Activated CD8-positive, alpha-beta memory T cell treated with anti-CD3 and anti-CD28 coated beads for 1 hour (primary cell): Measurements from ENCODE around the gene PCDHGC4.

Experiments
- DNase-seq, 2 donors: peaks; one replicate each; pipeline ENCODE4 v3.0.0-alpha.2; 2020; ENCODE audit warnings: low read depth in 1 of 2; ENCODE audit errors: extremely low read depth in 1 of 2

Gene PCDHGC4

GRCh38 chr5:141490271-141490670 lies 5.4 kb downstream of the PCDHGC4 start:
- no peak for DNase-seq

GRCh38 chr5:141490771-141491170 lies 5.9 kb downstream of the PCDHGC4 start:
- no peak for DNase-seq

GRCh38 chr5:141491323-141492167 lies 6.7 kb downstream of the PCDHGC4 start:
- no peak for DNase-seq

GRCh38 chr5:141492168-141492885 lies 7.5 kb downstream of the PCDHGC4 start:
- no peak for DNase-seq

- DNase-seq: no peak
These were observed 8.9 kb downstream of the PCDHGC4 start for GRCh38 chr5:141493500-141494422.

- no peak for DNase-seq
These were observed 10.1 kb downstream of the PCDHGC4 start for GRCh38 chr5:141494761-141495452.

GRCh38 chr5:141495453-141495811 lies 10.6 kb downstream of the PCDHGC4 start:
- DNase-seq: no peak

GRCh38 chr5:141496038-141496437 lies 11.2 kb downstream of the PCDHGC4 start:
- DNase-seq: no peak

- no peak for DNase-seq
These were observed 16.9 kb downstream of the PCDHGC4 start for GRCh38 chr5:141501761-141502160.

- no peak for DNase-seq
These were observed 18.9 kb downstream of the PCDHGC4 start for GRCh38 chr5:141503681-141504080.

GRCh38 chr5:141504216-141504615 lies 19.4 kb downstream of the PCDHGC4 start:
- DNase-seq: no peak

GRCh38 chr5:141506381-141507155 lies 21.7 kb downstream of the PCDHGC4 start:
- no peak for DNase-seq

GRCh38 chr5:141507387-141508091 lies 22.7 kb downstream of the PCDHGC4 start:
- no peak for DNase-seq

- no peak for DNase-seq
These were observed 23.6 kb downstream of the PCDHGC4 start for GRCh38 chr5:141508440-141508797.

GRCh38 chr5:141508798-141509611 lies 24.2 kb downstream of the PCDHGC4 start:
- DNase-seq: no peak

GRCh38 chr5:141510160-141510559 lies 25.3 kb downstream of the PCDHGC4 start:
- no peak for DNase-seq

GRCh38 chr5:141510850-141511601 lies 26.2 kb downstream of the PCDHGC4 start:
- DNase-seq: no peak
